Mesenchymal stem cell (in vitro differentiated cells and primary cell): ENCODE measurements around the gene IMMP2L.

Source experiments
- DNase-seq: peaks from one replicate; pipeline ENCODE4 v3.0.0-alpha.2; 2013
- H2AFZ ChIP-seq: one replicate; pipeline ENCODE4 v1.6.1; 2013; ENCODE audit warnings: low read depth, mild to moderate bottlenecking, control low read depth, inconsistent platforms, low read length, moderate library complexity
- H2AK5ac ChIP-seq: 2 replicates; pipeline ENCODE4 v1.6.1; 2013; ENCODE audit warnings: low read length, moderate library complexity, mild to moderate bottlenecking, inconsistent platforms; ENCODE audit not compliant: severe bottlenecking
- H2BK120ac ChIP-seq: one replicate; pipeline ENCODE4 v1.6.1; 2013; ENCODE audit warnings: low read depth, mild to moderate bottlenecking, inconsistent platforms, low read length, moderate library complexity
- H2BK12ac ChIP-seq, 2 experiments: one replicate each; pipeline ENCODE4 v1.6.1; 2013; ENCODE audit warnings: inconsistent platforms in 2 of 2, low read length in 2 of 2, mild to moderate bottlenecking in 2 of 2, moderate library complexity in 2 of 2, control low read depth in 1 of 2
- H2BK15ac ChIP-seq: one replicate; pipeline ENCODE4 v1.6.1; 2013; ENCODE audit warnings: mild to moderate bottlenecking, low read depth, inconsistent platforms; ENCODE audit not compliant: poor library complexity, severe bottlenecking
- H2BK5ac ChIP-seq: 2 replicates; pipeline ENCODE4 v1.6.1; 2013; ENCODE audit warnings: low read depth, mild to moderate bottlenecking, low read length, control low read depth, inconsistent platforms; ENCODE audit not compliant: poor library complexity, severe bottlenecking
- H3K14ac ChIP-seq, 2 experiments: one replicate each; pipeline ENCODE4 v1.6.1; 2013; ENCODE audit warnings: inconsistent platforms in 2 of 2, low read length in 2 of 2, control low read depth in 1 of 2, mild to moderate bottlenecking in 1 of 2, moderate library complexity in 1 of 2
- H3K18ac ChIP-seq, 2 experiments: one replicate each; pipeline ENCODE4 v1.6.1; 2013; ENCODE audit warnings: inconsistent platforms in 2 of 2, low read length in 2 of 2, control low read depth in 1 of 2, low read depth in 1 of 2, mild to moderate bottlenecking in 1 of 2
- H3K23ac ChIP-seq, 2 experiments: one replicate each; pipeline ENCODE4 v1.6.1; 2013; ENCODE audit warnings: inconsistent platforms in 2 of 2, low read length in 2 of 2, mild to moderate bottlenecking in 2 of 2, moderate library complexity in 2 of 2, control low read depth in 1 of 2
- H3K27ac ChIP-seq: 2 replicates; pipeline ENCODE4 v1.5.1; 2013; ENCODE audit warnings: mild to moderate bottlenecking, moderate library complexity, low read length, control low read depth, inconsistent platforms; ENCODE audit not compliant: poor library complexity, severe bottlenecking
- H3K27me3 ChIP-seq, 2 experiments: 2 replicates each; pipeline versions ENCODE4 v1.6.1 to v1.7.0; 2013; ENCODE audit warnings: low read length in 2 of 2, mild to moderate bottlenecking in 2 of 2, moderate library complexity in 2 of 2, control low read depth in 1 of 2, inconsistent platforms in 1 of 2; ENCODE audit not compliant: control insufficient read depth in 1 of 2, insufficient read depth in 1 of 2
- H3K36me3 ChIP-seq, 2 experiments: 2 replicates each; pipeline versions ENCODE4 v1.6.1 to v1.7.0; 2013; ENCODE audit warnings: low read length in 2 of 2, control low read depth in 1 of 2, inconsistent platforms in 1 of 2, low read depth in 1 of 2, mild to moderate bottlenecking in 1 of 2; ENCODE audit not compliant: insufficient read depth in 2 of 2, control insufficient read depth in 1 of 2
- H3K4ac ChIP-seq, 2 experiments: one replicate each; pipeline ENCODE4 v1.6.1; 2013; ENCODE audit warnings: inconsistent platforms in 2 of 2, low read length in 2 of 2, mild to moderate bottlenecking in 2 of 2, moderate library complexity in 2 of 2, control low read depth in 1 of 2, low read depth in 1 of 2
- H3K4me1 ChIP-seq: 2 replicates; pipeline ENCODE4 v1.6.1; 2013; ENCODE audit warnings: low read depth, low read length, control low read depth; ENCODE audit not compliant: control insufficient read depth, insufficient read depth
- H3K4me2 ChIP-seq: 2 replicates; pipeline ENCODE4 v1.6.1; 2013; ENCODE audit warnings: low read length, mild to moderate bottlenecking, inconsistent platforms; ENCODE audit not compliant: poor library complexity, severe bottlenecking
- H3K4me3 ChIP-seq, 2 experiments: 2 replicates each; pipeline versions ENCODE4 v1.5.1 to v1.7.0; 2013; ENCODE audit warnings: low read length in 2 of 2, mild to moderate bottlenecking in 2 of 2, control low read depth in 1 of 2, low read depth in 1 of 2; ENCODE audit not compliant: insufficient read depth in 1 of 2
- H3K79me1 ChIP-seq: replicated peaks from 2 replicates; pipeline ENCODE4 v1.6.1; 2013; ENCODE audit warnings: mild to moderate bottlenecking, control low read depth, low read length, inconsistent platforms; ENCODE audit not compliant: poor library complexity, severe bottlenecking
- H3K9ac ChIP-seq: 2 replicates; pipeline ENCODE4 v1.7.0; 2013; ENCODE audit warnings: mild to moderate bottlenecking, low read length, moderate library complexity
- H3K9me3 ChIP-seq: 2 replicates; pipeline ENCODE4 v1.7.0; 2013; ENCODE audit warnings: mild to moderate bottlenecking, low read length; ENCODE audit not compliant: control insufficient read depth
- H4K8ac ChIP-seq: one replicate; pipeline ENCODE4 v1.6.1; 2013; ENCODE audit warnings: inconsistent platforms, mild to moderate bottlenecking, low read length, moderate library complexity
- H4K91ac ChIP-seq: one replicate; pipeline ENCODE4 v1.6.1; 2013; ENCODE audit warnings: mild to moderate bottlenecking, low read length, inconsistent platforms
- WGBS: methylation state at CpG from one replicate; pipeline ENCODE4 v1.1.7; 2013; ENCODE audit warnings: mixed read lengths; 5-methylcytosine and 5-hydroxymethylcytosine counted together

IMMP2L gene

DNA sequence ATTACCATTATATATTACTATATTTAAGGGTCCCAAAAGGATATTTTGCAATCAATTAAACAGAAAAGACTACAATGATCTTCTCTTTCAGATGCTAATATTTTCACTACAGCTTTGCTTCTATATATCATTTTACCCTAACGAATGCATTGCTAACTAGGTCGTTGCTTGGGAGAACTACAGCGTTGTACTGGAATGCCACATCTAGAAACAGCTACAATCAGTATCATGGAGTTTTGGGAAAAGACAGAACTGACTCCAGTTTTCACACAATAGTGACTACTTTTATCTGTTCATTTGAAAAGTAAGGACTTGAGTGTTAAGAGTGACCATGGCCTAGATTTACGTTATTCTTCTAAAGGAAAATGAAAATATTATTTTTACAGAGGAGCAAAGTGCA lies 432.9 kb downstream of the IMMP2L start:
- no peaks in the 10 kb centered on the region for H3K36me3 ChIP-seq

GRCh38 chr7:111126987-111127386 lies 435.3 kb downstream of the IMMP2L start:
- Histone ChIP-seq H2BK5ac (no peak overlapping the region), H3K27me3 (no peaks in the 10 kb centered on the region), H3K9ac (no peak overlapping the region), H2BK120ac (no peak overlapping the region), H2AFZ (no peak overlapping the region), H2BK15ac (no peak overlapping the region), H3K27ac (no peak overlapping the region), H2AK5ac (no peak overlapping the region), H3K4ac (no peak overlapping the region), H3K4me1 (no peaks in the 10 kb centered on the region), H4K8ac (no peak overlapping the region), H3K36me3 (no peaks in the 10 kb centered on the region), H3K4me3 (no peak overlapping the region), H3K79me1 (no peaks in the 10 kb centered on the region), H3K4me2 (no peak overlapping the region), H4K91ac (no peak overlapping the region), H3K18ac (no peak overlapping the region), H3K14ac (no peak overlapping the region), H3K23ac (no peak overlapping the region), H2BK12ac (no peak overlapping the region), H3K9me3 (no peaks in the 10 kb centered on the region)
- WGBS: 22% methylated on average over 3 of the region's 3 CpGs
- peak; percentile 43 for DNase-seq

More for the DNA sequence above, 432.9 kb downstream of the IMMP2L start:
- Histone ChIP-seq H2AFZ (no peak overlapping the region), H4K91ac (no peak overlapping the region), H2BK15ac (no peak overlapping the region), H3K18ac (no peak overlapping the region), H2AK5ac (no peak overlapping the region), H3K27ac (no peak overlapping the region), H3K4me1 (no peaks in the 10 kb centered on the region), H3K9ac (no peak overlapping the region), H2BK12ac (no peak overlapping the region), H3K4me2 (no peak overlapping the region), H3K79me1 (no peaks in the 10 kb centered on the region), H3K27me3 (no peaks in the 10 kb centered on the region), H3K23ac (no peak overlapping the region), H4K8ac (no peak overlapping the region), H2BK5ac (no peak overlapping the region), H2BK120ac (no peak overlapping the region), H3K9me3 (no peaks in the 10 kb centered on the region), H3K4ac (no peak overlapping the region), H3K4me3 (no peak overlapping the region), H3K14ac (no peak overlapping the region)
- WGBS: 100% methylated on average over 3 of the region's 4 CpGs
- no peak for DNase-seq

DNA sequence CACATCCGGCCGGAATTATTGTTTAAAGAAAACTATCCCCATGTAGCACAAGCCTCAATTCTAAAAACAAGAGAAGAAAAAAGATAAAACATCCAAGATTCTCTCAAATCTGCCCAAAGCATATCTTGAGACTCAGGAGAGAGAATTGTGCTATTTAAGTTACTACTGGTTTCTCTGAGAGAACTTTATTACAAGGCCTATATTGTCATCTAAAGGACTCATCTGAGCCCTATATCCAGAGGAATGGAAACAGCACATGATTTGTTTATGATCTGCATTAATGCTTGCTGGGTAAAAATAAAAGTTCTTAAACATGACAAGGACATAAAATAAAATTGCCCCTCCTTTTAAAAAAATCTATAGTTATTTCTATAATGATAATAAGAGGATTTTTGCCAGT lies 446.3 kb downstream of the IMMP2L start:
- H3K36me3 ChIP-seq: no peaks in the 10 kb centered on the region
- H2BK12ac ChIP-seq: no peak overlapping the region
- no peaks in the 10 kb centered on the region for H3K27me3 ChIP-seq
- DNase-seq: no peak
- no peaks in the 10 kb centered on the region for H3K79me1 ChIP-seq
- no peak overlapping the region for H4K91ac ChIP-seq
- H2BK15ac ChIP-seq: no peak overlapping the region
- H3K14ac ChIP-seq: no peak overlapping the region
- H3K27ac ChIP-seq: no peak overlapping the region
- no peak overlapping the region for H3K4me3 ChIP-seq
- H3K4me2 ChIP-seq: no peak overlapping the region
- H3K9me3 ChIP-seq: no peaks in the 10 kb centered on the region
- H2BK5ac ChIP-seq: no peak overlapping the region
- no peak overlapping the region for H3K4ac ChIP-seq
- no CpG with 5 or more reads among the region's 2 CpGs for WGBS
- no peaks in the 10 kb centered on the region for H3K4me1 ChIP-seq
- H2BK120ac ChIP-seq: no peak overlapping the region
- no peak overlapping the region for H3K18ac ChIP-seq
- H4K8ac ChIP-seq: no peak overlapping the region
- no peak overlapping the region for H2AFZ ChIP-seq
- H2AK5ac ChIP-seq: no peak overlapping the region
- no peak overlapping the region for H3K9ac ChIP-seq
- no peak overlapping the region for H3K23ac ChIP-seq

GRCh38 chr7:111113263-111114017 lies 448.9 kb downstream of the IMMP2L start:
- H3K18ac ChIP-seq: no peak overlapping the region
- no peaks in the 10 kb centered on the region for H3K36me3 ChIP-seq
- H4K91ac ChIP-seq: no peak overlapping the region
- H3K27me3 ChIP-seq: no peaks in the 10 kb centered on the region
- H2AFZ ChIP-seq: no peak overlapping the region
- peak overlapping the region; percentile 18 for H3K9ac ChIP-seq
- H3K23ac ChIP-seq: no peak overlapping the region
- H3K4me3 ChIP-seq: no peak overlapping the region
- no peaks in the 10 kb centered on the region for H3K4me1 ChIP-seq
- H2BK120ac ChIP-seq: no peak overlapping the region
- no peak overlapping the region for H2BK5ac ChIP-seq
- H3K4me2 ChIP-seq: no peak overlapping the region
- H2BK12ac ChIP-seq: no peak overlapping the region
- no peaks in the 10 kb centered on the region for H3K79me1 ChIP-seq
- no peak overlapping the region for H3K14ac ChIP-seq
- H2BK15ac ChIP-seq: no peak overlapping the region
- no peak overlapping the region for H2AK5ac ChIP-seq
- H3K4ac ChIP-seq: no peak overlapping the region
- H3K27ac ChIP-seq: no peak overlapping the region
- peak; percentile 77 for DNase-seq
- WGBS: no CpG with 5 or more reads among the region's 1 CpG
- H3K9me3 ChIP-seq: no peaks in the 10 kb centered on the region
- no peak overlapping the region for H4K8ac ChIP-seq
